Prostate gland (tissue), 2 donors: ENCODE results near the gene SLC6A12. TPM values are rescaled to one million over a fixed set of nuclear protein-coding genes. Genes with fewer than 3 reads are reported as not detected.

Experiments
- DNase-seq: peaks from one replicate; pipeline ENCODE4 v3.0.0-alpha.2; 2019; ENCODE audit warnings: low spot score
- H3K27ac ChIP-seq, 2 donors: fragments of 200-600 bp; sonication (generic); 2 replicates each; pipeline ENCODE4 v1.5.1; 2017 to 2019
- H3K27me3 ChIP-seq: fragments of 200-600 bp; sonication (generic); replicated peaks from 2 replicates; pipeline ENCODE4 v1.5.1; 2019; ENCODE audit not compliant: insufficient read depth
- H3K36me3 ChIP-seq, 2 donors: fragments of 200-600 bp; sonication (generic); 1 replicate in 1 of 2; 2 replicates in 1 of 2; pipeline versions ENCODE4 v1.5.1 to v1.8.1; 2017 to 2019
- H3K4me1 ChIP-seq: fragments of 200-600 bp; sonication (generic); replicated peaks from 2 replicates; pipeline ENCODE4 v1.5.1; 2019
- H3K4me3 ChIP-seq, 2 donors: fragments of 200-600 bp; sonication (generic); 2 replicates each; pipeline ENCODE4 v1.5.1; 2017 to 2019
- H3K9me3 ChIP-seq: fragments of 200-600 bp; sonication (generic); 2 replicates; pipeline ENCODE4 v1.5.1; 2017
- POLR2A ChIP-seq: fragments of 450-650 bp; IDR thresholded peaks from one replicate; pipeline ENCODE4 v1.6.1; 2016; ENCODE audit warnings: antibody characterized with exemption, mild to moderate bottlenecking
- POLR2AphosphoS5 ChIP-seq: sonication (generic); formaldehyde crosslinking; IDR thresholded peaks from one replicate; pipeline ENCODE4 v1.6.1; 2017; ENCODE audit warnings: antibody characterized with exemption
- WGBS: methylation state at CpG from one replicate; pipeline ENCODE4 v1.1.5; 2018; 5-methylcytosine and 5-hydroxymethylcytosine counted together
- intact Hi-C: fragments of 100-400 bp; cut with DNase I; formaldehyde crosslinking; loops from one replicate; pipeline ENCODE4 v1.14.2; 2022
- total RNA-seq, 2 donors: library from RNA; depleted of rRNA; stranded (reverse); fragments of >200 nt; gene quantifications; one replicate each; pipeline ENCODE4 v1.1.0, GENCODE V29; 2016
- TF ChIP-seq, protein P1 (sequence below), 4 experiments: fragments of 200-600 bp in 2 of 4; fragments of 450-650 bp in 2 of 4; sonication (generic) in 2 of 4; IDR thresholded peaks; 1 replicate in 3 of 4; 2 replicates in 1 of 4; pipeline ENCODE4 v1.5.1; 2016 to 2019; ENCODE audit warnings: antibody characterized with exemption in 4 of 4, mild to moderate bottlenecking in 2 of 4, moderate library complexity in 2 of 4

Gene SLC6A12
- total RNA-seq, 2 donors from 2014 or later = 1.0 to 1.9 TPM

DNA sequence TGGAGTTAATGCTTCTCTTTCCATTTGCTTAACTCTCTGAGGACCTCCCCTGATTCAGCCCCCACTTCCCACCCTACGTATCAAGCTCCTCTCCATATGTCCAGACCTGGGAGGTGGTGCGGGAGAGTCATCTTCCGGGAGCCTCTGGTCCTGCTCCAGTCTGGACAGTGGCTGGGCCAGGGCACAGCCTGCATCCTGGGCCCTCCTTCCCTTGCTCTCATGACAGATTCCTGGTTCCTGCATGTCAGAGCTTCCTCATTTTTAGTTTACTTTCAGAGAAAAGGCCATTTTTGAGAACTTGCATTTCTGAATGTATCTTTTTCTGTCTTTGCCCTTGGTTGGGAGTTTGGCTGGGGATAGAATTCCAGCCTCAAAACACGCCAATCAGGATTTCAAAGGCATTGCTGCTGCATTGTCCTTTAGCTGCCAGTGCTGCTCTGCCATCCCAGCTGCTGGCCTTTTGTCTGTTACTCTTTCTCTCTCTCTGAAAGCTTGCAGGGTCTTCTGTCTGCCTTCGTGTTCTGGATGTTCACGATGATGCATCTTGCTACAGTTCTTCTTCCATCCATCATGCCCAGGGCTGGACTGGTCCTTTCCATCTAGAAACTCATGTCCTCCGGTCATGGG lies 54.7 kb downstream of the SLC6A12 start:
- Histone ChIP-seq H3K9me3 (no peaks in the 10 kb centered on the region), H3K4me1 (no peaks in the 10 kb centered on the region), H3K27me3 (no peaks in the 10 kb centered on the region), H3K36me3 (no peaks in the 10 kb centered on the region), H3K4me3 (no peak overlapping the region), H3K27ac (no peak overlapping the region)
- 74% methylated on average over 7 of the region's 7 CpGs for WGBS
- no peak for DNase-seq
- TF ChIP-seq POLR2AphosphoS5 = no peak
- no peak for TF ChIP-seq POLR2A
- TF ChIP-seq, protein P1, sequence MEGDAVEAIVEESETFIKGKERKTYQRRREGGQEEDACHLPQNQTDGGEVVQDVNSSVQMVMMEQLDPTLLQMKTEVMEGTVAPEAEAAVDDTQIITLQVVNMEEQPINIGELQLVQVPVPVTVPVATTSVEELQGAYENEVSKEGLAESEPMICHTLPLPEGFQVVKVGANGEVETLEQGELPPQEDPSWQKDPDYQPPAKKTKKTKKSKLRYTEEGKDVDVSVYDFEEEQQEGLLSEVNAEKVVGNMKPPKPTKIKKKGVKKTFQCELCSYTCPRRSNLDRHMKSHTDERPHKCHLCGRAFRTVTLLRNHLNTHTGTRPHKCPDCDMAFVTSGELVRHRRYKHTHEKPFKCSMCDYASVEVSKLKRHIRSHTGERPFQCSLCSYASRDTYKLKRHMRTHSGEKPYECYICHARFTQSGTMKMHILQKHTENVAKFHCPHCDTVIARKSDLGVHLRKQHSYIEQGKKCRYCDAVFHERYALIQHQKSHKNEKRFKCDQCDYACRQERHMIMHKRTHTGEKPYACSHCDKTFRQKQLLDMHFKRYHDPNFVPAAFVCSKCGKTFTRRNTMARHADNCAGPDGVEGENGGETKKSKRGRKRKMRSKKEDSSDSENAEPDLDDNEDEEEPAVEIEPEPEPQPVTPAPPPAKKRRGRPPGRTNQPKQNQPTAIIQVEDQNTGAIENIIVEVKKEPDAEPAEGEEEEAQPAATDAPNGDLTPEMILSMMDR (IDR thresholded peaks at IDR 0.05) = no peak
- intact Hi-C loops = no loop called here

DNA sequence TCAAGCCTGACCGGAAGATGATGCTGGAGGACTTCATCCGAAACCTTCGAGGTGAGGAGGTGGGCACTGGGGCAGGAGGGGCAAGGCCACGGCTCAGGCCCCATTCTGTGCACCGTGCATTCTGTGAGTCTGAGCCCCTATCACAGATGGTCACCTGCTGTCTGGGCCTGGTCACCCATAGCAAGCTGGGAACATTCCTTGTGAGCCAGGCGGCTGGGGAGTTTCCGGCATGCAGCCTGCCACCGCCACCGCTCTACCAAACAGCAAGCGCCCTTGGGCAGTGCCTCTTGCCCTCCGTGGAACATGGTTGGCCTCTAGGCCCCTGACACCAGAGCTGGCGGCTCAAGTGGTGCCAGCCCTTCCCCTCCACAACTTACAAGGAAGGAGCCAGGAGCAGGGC lies 56.3 kb downstream of the SLC6A12 start:
- no peak for DNase-seq
- intact Hi-C loops = no loop called here
- no peaks in the 10 kb centered on the region for H3K9me3 ChIP-seq
- H3K36me3 ChIP-seq = no peaks in the 10 kb centered on the region
- TF ChIP-seq, protein P1 (IDR thresholded peaks at IDR 0.05) = no peak
- TF ChIP-seq POLR2AphosphoS5 (no peak), POLR2A (no peak)
- 92% methylated on average over 12 of the region's 12 CpGs for WGBS
- no peaks in the 10 kb centered on the region for H3K27me3 ChIP-seq
- H3K27ac ChIP-seq = no peak overlapping the region
- H3K4me1 ChIP-seq = no peaks in the 10 kb centered on the region
- no peak overlapping the region for H3K4me3 ChIP-seq

DNA sequence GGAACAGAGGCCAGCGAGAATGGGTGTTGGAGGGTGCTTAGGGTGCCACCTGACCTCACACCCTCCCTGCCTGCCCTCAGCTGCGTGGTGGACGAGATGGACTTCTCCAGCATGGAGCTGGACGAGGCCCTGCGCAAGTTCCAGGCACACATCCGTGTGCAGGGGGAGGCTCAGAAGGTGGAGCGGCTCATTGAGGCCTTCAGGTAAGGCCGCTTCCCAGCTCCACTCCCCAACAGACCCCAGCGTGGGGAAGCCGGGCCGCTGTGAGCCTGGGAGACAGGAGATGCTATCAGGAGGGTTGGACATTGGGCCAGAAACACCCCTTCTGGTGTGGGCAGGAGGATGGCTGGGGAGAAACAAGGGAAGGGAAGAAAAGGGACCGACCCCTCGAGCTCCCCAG lies 57.0 kb downstream of the SLC6A12 start:
- no peak for DNase-seq
- WGBS = 91% methylated on average over 11 of the region's 13 CpGs
- intact Hi-C loops = no loop called here
- no peaks in the 10 kb centered on the region for H3K36me3 ChIP-seq
- H3K4me3 ChIP-seq = no peak overlapping the region
- no peaks in the 10 kb centered on the region for H3K4me1 ChIP-seq
- H3K27ac ChIP-seq = no peak overlapping the region
- no peaks in the 10 kb centered on the region for H3K9me3 ChIP-seq
- H3K27me3 ChIP-seq = no peaks in the 10 kb centered on the region
- TF ChIP-seq POLR2A (no peak), POLR2AphosphoS5 (no peak)
- TF ChIP-seq, protein P1 (IDR thresholded peaks at IDR 0.05) = no peak

DNA sequence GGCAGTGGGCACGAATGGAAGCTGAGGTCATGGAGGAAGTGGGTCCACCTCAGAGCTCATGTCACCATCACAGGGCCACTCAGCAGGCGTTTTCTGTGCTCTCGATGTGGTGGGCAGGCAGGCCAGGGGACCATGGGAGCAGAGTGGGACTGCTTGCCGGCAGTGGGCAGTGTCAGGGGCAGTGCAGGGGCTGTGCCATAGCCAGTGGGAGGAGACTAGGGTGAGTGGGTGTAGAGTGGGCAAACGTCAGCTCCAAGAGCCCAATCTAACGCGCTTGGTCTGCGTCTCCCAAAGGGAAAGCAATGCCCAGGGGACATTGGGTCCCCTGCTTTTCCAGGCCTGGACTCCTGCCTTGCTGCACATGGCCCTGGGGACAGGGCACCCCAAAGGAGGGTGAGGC lies 58.3 kb downstream of the SLC6A12 start:
- Histone ChIP-seq H3K27me3 (no peaks in the 10 kb centered on the region), H3K36me3 (no peaks in the 10 kb centered on the region), H3K4me3 (no peak overlapping the region), H3K9me3 (no peaks in the 10 kb centered on the region), H3K27ac (no peak overlapping the region), H3K4me1 (no peaks in the 10 kb centered on the region)
- intact Hi-C loops = no loop called here
- DNase-seq = no peak
- TF ChIP-seq POLR2A (no peak), POLR2AphosphoS5 (no peak)
- TF ChIP-seq, protein P1 (IDR thresholded peaks at IDR 0.05) = no peak
- WGBS = 94% methylated on average over 8 of the region's 8 CpGs

DNA sequence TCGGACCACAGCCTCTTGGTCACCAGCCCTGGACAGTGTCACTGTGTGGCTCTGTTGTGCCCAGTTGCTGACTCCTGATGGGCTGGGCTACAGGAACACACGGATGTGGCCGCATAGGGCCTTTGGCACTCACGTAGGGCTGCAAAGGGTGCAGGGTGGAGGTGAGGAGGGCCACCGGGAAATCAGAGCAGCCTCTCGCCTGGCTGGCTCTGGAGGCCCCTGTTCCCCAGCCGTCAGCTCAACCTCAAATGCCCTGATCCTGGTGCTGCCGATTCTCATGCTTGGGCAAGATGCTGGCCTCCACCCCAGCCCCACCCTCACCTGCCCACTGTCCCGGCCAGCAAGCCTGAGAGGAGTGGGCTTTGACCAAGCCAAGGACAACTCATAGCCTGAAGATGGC lies 59.0 kb downstream of the SLC6A12 start:
- Histone ChIP-seq H3K27ac (no peak overlapping the region), H3K4me3 (no peak overlapping the region), H3K9me3 (no peaks in the 10 kb centered on the region), H3K27me3 (no peaks in the 10 kb centered on the region), H3K36me3 (no peaks in the 10 kb centered on the region), H3K4me1 (no peaks in the 10 kb centered on the region)
- no peak for TF ChIP-seq POLR2A
- no peak for TF ChIP-seq POLR2AphosphoS5
- intact Hi-C loops = no loop called here
- 84% methylated on average over 9 of the region's 9 CpGs for WGBS
- DNase-seq = no peak
